RPMI7951 (cell line): ENCODE results near the gene PBX3. TPM values are rescaled to one million over a fixed set of nuclear protein-coding genes. Genes with fewer than 3 reads are reported as not detected.

Experiments
- DNase-seq: peaks from one replicate; pipeline ENCODE4 v3.0.0-alpha.2; 2012; ENCODE audit warnings: low read depth
- total RNA-seq: library from RNA; depleted of rRNA; stranded (reverse); fragments of >200 nt; shearing (Covaris generic); gene quantifications from 2 replicates; pipeline ENCODE4 v1.2.3, GENCODE V29; 2014

Gene PBX3
- total RNA-seq, 1 experiment from 2014 or later: 25.4 TPM

GRCh38 chr9:125973547-125973946, 226.4 kb downstream of the PBX3 start:
- DNase-seq: no peak

- no peak for DNase-seq
Observed at GRCh38 chr9:125974705-125975104, 227.5 kb downstream of the PBX3 start.

- no peak for DNase-seq
Observed at GRCh38 chr9:125977223-125977622, 230.1 kb downstream of the PBX3 start.

GRCh38 chr9:125979383-125979782, 232.2 kb downstream of the PBX3 start:
- DNase-seq: no peak

- no peak for DNase-seq
Observed at GRCh38 chr9:125982798-125983406, 235.7 kb downstream of the PBX3 start.

- no peak for DNase-seq
Observed at GRCh38 chr9:125983681-125984080, 236.5 kb downstream of the PBX3 start.

GRCh38 chr9:125984461-125984860, 237.3 kb downstream of the PBX3 start:
- no peak for DNase-seq

- DNase-seq: no peak
Observed at GRCh38 chr9:125985142-125985997, 238.2 kb downstream of the PBX3 start.

- DNase-seq: no peak
Observed at GRCh38 chr9:125985998-125986655, 239.0 kb downstream of the PBX3 start.

GRCh38 chr9:125986966-125987365, 239.8 kb downstream of the PBX3 start:
- no peak for DNase-seq

GRCh38 chr9:125987420-125987819, 240.2 kb downstream of the PBX3 start:
- no peak for DNase-seq

GRCh38 chr9:125988479-125989050, 241.4 kb downstream of the PBX3 start:
- DNase-seq: no peak

GRCh38 chr9:125989090-125989501, 241.9 kb downstream of the PBX3 start:
- DNase-seq: no peak

- DNase-seq: no peak
Observed at GRCh38 chr9:125989524-125990180, 242.5 kb downstream of the PBX3 start.

- no peak for DNase-seq
Observed at GRCh38 chr9:125990186-125990792, 243.1 kb downstream of the PBX3 start.

GRCh38 chr9:125990793-125991220, 243.6 kb downstream of the PBX3 start:
- DNase-seq: peak; percentile 13

- DNase-seq: no peak
Observed at GRCh38 chr9:125991886-125992529, 244.8 kb downstream of the PBX3 start.

GRCh38 chr9:125992557-125992956, 245.4 kb downstream of the PBX3 start:
- no peak for DNase-seq

- no peak for DNase-seq
Observed at GRCh38 chr9:125993466-125993865, 246.3 kb downstream of the PBX3 start.

- no peak for DNase-seq
Observed at GRCh38 chr9:125994066-125994943, 247.1 kb downstream of the PBX3 start.
